ENCODE data around the gene JAKMIP1.

- TF ChIP-seq CTCF (conservative IDR thresholded peaks at IDR 0.05; ENCODE audit: low read length) (no peak), EZH2phosphoT487 (IDR thresholded peaks at IDR 0.05; ENCODE audit: borderline replicate concordance) (no peak)
These were observed 106.7 kb downstream of the JAKMIP1 start for GRCh38 chr4:6093671-6094070.

Measured in Loucy (cell line).